Activated T-cell treated with anti-CD3 and anti-CD28 coated beads for 4 hours (primary cell): ENCODE data around the gene TPSAB1.
"Not testable (repeated sequence)": the region's sequence is repeated elsewhere in the genome, so short reads cannot be mapped to it uniquely, and the experiment has no call there.

ENCODE experiments used
- DNase-seq: peaks from one replicate; pipeline ENCODE4 v3.0.0-alpha.2; 2020

The TPSAB1 gene

DNA sequence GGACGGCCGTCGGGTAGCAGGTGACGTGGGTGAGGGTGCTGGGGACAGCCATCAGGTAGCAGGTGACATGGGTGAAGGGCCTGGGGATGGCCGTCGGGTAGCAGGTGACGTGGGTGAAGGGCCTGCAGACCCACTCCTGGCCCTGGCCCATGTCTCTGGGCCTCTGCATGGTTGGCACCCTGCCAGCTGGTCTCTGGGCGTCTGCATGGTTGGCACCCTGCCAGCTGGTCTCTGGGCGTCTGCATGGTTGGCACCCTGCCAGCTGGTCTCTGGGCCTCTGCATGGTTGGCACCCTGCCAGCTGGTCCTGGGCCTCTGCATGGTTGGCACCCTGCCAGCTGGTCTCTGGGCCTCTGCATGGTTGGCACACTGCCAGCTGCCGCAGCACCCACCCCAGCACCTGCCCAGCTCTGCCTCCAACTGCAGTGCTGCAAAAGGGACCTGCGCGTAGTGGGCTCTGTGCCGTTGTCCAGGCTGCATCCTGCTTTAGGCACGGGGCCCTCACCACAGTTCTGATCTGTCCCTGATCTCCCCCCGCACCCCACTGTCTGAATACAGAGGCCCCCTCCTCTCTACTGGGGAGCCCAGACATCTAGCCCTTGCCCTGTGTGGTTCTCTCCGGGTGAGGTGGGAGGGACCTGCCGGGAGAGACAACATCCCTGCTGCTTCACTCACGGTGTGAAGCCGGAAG lies 31.4 kb downstream of the TPSAB1 start:
- not testable (repeated sequence) for DNase-seq

DNA sequence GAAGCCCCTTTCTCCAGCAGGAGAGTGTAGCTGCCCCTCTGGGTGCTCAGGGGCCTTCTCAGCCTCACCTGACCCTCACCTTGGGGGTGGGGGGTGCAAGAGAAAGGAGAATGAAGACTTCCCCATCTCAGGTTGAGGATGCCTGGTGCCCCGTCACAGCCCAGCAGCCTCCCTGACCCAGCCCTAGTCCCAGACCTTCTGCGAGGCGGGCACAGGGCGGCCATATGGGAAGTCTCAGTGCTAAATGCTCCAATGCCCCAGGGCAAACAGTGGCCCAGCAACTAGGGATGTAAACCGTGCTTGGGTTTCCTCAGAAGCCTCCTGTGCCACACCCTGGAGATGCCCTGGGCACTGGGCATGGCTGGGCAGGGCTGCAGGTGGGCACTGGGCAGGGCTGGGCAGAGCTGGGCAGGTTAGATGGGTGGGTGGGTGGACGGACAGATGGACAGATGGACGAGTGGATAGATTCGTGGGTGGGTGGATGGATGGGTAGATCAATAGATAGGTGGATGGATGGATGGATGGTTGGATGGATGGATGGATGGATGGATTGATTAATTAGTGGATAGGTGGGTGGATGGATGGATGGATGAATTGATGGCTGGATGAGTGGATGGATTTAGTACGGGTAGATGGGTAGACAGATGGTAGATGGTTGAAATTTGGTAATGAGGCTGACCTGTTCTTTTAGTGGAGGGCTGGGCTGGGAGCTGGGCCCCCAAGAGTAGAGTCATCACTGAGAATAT lies 32.1 kb downstream of the TPSAB1 start:
- DNase-seq, result no peak

DNA sequence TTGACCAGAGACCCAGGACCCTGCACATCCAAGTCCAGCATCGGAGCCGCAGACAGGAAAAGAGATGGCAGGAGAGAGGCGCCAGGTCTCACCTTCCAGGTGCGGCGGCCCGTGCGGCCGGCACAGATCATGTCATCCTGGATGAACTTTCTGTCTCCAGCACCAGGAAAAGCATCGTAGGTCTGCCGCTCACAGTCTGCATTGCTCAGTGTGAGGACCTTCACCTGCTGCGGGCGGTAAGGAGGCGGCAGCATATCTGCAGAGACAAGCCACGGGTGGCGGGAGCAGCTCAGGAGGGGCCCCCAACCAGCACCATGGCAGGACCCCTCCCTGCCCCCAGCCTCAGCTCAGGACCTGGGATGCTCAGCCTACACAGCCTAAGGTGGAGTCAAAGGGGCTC lies 33.3 kb downstream of the TPSAB1 start:
- DNase-seq, result no peak

DNA sequence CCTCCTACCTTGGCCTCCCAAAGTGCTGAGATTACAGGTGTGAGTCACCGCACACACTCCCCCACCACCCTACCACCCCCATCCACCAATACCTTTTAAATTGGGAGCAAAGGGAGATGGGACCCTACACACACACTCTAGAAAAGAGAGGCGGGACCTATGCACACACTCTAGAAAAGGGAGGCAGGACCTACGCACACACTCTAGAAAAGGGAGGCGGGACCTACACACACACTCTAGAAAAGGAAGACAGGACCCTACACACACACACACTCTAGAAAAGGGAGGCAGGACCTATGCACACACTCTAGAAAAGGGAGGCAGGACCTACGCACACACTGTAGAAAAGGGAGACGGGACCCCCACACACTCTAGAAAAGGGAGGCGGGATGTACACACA lies 34.3 kb downstream of the TPSAB1 start:
- DNase-seq, result no peak

DNA sequence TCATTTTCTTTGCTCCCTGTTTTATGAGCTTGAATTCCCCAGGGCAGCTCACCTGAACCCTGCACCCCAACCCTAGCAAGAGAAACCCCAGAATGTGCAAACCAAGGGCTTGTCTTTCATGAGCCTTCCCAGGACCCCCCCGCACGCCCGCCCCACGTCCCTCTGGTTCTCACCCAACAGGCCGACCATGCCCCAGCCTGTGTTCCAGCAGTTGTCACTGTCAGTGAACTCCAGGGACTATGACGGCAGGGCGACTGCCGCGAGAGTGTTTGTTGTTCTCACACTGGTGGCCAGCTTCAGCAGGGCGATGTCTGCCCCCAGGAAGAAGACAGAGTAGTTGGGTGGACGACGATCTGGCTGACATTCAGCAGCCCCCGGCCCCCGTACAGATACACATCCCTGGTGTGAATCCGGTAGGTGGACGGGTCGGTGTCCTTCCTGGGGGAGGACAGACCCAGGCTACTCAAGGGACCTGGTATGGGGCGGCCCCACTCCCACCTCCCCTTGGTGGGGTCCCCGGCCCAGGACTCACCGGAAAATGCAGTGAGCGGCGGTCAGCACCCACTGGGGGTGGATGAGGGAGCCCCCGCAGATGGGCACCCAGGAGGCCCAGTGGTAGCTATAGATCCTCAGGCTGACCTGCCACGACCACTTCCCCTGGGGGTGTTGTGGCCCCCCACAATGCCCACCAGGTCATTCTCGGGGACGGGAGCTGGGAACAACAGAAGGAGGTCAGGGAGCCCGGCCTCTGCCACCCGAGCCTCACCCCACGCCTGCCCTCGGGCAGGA lies 35.5 kb downstream of the TPSAB1 start:
- DNase-seq, result no peak

DNA sequence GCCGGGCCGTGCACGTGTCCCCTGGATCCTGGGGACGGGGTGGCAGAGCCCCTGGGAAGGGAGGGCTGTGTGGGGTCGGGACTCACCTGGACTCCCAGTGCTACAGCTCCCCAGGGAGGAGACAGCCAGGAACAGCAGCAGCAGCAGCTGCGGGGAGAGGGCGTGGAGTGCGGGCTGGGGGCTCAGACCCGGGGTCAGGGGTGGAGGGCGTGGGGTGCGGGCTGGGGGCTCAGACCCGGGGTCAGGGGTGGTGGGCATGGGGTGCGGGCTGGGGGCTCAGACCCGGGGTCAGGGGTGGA lies 36.0 kb downstream of the TPSAB1 start:
- DNase-seq, result no peak

DNA sequence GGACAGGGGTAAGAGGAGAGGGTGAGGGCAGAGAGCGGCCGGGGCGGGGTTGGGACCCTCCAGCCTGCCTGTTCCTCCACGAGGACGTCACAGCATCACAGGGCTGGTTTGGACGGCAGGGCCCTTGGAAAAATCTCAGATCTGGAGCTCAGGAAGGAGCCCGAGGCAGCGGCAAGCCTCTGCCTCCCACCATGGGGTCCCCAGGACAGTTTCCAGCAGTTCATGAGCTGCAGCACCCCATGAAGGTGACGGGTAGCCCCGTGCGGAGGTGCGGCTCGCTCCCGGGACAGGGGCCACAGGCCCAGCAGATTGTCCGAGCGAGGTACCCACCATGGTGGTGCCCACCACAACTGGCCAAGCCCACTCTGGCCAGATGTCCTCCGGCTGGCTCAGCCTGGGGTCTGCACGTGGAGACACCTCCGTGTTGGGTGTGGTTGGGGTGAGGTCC lies 36.7 kb downstream of the TPSAB1 start:
- DNase-seq, result no peak

DNA sequence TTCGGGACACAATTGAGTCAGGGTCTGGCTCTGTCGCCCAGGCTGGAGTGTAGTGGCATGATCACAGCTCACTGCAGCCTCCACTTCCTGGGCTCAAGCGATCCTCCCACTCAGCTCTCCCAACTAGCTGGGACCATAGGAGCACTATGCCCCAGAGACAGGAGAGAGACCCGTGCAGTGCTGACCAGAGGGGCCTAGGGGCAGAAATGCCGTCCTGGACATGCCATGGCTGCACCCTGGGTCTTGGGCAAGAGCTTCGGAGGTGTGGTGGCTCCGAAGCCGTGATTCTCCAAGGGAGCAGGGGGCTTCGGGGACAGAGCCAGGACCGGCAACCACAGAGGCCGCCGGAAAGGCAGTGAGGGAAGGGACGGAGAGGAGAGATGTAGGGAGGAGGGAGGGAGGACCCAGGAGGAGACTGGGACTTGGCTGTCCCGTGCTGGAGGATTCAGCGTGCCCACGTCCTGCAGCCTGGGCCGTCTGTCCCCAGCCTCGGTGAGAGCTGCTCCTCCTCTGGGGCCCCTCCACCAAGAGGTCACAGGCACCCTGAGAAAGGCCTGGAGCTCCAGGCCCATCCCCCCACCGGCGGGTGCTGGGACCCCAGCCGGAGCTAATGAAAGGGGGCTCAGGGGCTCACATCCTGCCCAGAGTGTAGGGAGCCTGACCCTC lies 37.2 kb downstream of the TPSAB1 start:
- DNase-seq, result no peak

DNA sequence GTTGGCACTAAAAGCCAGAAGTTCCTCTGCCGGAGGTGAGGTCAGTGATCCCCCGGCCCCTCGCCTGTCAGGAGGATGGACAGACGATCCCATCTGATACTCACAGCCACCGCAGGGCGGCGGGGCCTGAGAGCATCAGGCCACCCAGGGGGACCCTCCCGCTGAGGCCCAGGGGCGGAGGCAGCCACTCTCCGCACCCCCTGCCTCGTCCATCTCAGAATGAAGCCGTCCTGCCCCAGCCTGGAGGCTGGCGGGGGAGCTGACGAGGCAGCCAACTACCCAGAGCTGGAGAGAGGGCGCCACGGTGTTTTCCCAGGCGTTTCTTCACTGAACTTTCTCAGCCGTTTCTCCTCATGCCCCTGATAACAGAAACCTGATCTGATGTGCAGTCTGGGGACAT lies 38.0 kb downstream of the TPSAB1 start:
- no peak for DNase-seq

DNA sequence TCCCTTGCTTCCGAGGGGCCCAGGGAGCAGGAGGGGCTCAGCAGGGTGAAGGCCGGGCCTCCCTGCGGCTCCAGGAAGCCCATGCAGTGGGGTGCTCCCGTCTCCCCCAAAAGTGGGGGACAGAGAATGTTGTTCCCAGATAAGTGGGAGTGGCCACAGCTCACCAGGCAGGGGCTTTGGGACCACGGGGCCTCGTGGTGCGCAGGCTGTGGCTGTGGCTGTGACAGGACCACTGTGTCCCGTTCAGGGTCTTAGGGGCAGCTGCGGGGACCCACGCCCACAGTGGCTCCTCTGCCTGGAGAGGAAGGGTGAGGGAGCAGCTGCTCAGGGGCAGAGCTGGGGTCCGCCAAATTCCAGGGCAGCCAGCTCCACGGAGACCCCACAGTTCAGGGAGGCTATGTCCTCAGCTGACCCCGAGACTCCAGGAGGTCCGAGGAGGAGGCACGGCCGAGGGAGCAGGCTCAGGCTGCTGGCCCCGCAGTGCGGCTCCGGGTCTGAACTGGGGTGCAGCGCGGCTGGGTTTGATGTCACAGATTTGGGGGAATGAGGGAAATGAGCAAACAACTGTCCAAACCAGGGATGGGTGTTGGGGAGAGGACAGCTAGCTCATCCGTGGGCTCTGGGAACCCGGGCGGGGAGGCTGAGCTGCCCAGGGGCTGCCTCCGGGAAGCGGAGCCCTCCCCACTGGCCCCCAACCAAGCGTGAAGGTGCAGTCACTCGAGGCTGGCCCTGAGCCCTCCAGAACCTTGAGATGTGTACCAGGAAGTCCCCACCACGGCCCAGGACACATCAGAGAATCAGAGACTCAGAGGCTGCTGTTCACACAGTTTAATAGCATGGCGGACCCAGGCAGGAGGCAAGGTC lies 38.8 kb downstream of the TPSAB1 start:
- no peak for DNase-seq

DNA sequence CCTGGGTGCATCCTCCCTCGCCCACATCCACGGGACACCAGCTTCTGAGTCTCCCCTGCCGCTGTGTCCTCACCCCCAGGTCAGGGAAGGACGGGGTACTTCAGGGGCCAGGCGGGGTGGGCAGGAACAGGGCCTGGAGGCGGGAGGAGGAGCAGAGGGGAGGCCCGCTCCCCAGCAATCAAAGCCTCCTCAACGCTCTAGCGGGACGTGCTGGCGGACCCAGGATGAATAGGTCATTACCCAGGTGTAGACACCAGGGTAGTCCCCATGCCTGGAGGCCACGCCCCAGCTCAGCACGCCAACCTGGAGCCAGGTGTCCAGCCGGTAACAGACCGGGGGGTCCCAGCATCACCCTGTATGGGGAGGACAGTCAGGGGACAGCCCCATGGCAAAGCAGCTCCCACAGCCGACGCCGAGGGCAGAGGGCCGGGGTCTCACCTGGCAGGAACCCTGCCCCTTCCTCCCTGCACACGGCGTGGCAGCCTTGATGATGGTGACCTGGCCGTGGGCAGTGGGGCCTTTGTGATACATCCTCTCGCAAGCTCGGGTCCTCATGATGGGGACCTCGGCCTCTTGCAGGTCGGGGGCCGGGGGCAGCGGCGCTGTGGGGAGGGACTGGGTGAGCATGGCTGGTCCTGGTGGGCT lies 39.6 kb downstream of the TPSAB1 start:
- no peak for DNase-seq

DNA sequence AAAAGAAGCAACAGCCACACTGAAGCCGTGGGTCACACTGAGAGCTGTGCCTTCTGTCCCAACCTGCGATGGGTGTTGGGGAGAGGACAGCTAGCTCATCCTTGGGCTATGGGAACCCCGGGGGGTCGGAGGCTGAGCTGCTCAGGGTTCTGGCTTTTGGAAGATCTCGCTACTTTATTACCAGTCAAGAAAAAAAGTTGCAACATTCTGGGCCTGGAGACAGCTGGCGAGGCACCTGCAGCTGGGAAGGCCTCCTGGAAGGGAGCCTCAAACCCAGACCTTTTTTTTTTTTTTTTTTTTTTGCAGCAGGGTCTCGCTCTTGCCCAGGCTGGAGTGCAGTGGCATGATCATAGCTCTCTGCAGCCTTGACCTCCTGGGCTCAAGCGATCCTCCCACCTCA lies 40.3 kb downstream of the TPSAB1 start:
- no peak for DNase-seq

DNA sequence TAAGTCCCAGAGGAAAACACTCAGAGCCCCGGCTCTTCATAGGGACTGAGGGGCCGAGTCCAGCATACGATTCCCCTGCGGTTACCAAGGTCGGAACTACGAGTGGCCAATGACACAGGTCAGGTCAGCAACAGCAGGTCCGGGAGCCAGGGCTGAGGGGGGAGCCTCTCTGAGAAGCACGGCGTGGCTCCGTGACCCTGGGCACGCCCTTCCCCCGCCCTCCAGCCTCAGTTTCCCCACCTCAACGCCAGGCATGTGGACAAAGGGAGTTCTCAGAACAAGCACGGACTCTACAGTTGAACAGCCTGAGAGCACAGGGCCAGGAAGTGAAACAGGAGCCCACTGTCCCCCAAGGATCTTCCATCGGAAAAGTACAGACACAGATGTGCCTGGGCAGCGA lies 41.0 kb downstream of the TPSAB1 start:
- DNase-seq, result no peak

DNA sequence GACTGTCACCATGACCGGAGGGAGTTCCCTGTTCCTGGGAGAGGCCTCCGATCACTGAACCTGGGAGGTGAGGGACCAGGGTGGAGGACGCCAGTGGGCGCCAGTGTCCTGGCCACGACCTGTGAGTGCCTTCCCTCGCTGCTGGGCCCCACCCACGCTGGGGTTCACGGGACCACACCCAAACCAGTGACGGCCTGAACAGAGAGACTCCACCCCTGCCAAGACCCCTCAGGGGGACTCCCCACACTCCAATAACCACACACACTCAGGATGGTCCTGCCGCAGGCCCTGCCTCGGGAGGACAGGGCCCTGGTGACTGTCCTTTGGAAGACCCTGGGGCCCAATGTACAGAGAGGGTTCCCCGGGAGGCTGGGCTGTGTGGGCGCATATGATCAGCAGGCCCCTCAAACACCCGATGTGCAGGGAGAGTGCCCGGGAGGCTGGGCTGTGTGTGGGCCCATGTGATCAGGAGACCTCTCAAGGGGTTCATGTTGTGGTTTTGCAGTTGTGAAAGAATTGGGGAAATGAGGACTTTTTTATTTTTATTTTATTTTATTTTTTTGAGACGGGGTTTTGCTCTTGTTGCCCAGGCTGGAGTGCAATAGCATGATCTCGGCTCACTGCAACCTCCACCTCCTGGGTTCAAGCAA lies 41.9 kb downstream of the TPSAB1 start:
- DNase-seq, result no peak

DNA sequence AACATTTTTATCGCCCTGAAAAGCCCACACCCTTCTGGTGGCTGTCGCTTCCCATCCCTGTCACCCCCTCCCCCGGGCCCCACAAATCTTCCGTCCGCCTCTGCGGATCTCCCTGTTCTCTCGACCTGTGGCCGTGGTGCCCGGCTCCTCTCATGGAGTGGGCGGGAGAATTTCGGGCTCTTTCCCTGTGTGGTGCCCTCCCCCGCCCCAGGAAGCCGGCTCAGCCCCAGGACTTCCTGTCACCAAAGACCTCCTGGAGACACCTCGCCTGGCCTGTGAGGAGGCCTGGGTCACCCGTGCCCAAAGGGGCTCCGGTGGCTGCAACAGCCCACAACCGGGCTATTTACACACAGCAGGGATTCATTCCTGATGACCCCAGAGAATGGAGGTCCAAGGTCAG lies 42.8 kb downstream of the TPSAB1 start:
- DNase-seq, result no peak

DNA sequence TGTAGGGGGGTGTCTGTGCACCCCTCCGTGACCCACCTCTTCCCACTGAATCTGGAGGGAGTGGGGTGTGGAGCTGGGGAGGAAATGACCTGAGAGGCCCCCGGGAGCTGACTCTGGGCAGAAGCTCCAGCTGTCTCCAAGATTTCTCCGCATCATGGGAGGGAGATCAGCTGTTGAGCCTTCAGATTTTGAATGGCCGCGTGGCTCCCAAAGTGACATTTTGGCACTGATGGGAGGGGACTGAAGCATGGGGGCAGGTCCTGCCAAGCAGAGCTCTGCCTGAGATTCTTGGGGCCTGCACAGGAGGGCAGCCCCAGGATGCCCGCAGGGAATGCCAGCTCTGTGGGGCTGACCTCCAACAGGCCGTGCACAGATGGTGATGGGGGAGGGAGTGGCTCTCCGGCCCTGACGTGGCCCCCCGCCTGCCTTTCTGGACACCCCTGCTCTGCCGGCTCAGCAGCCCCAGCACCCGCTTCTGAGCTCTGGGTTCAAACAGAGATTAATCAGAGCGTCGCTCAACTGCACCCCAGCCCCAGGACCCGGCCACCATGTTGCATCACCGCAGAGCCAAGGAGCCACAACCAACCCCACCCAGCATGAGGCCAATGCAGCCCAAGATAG lies 43.6 kb downstream of the TPSAB1 start:
- no peak for DNase-seq

DNA sequence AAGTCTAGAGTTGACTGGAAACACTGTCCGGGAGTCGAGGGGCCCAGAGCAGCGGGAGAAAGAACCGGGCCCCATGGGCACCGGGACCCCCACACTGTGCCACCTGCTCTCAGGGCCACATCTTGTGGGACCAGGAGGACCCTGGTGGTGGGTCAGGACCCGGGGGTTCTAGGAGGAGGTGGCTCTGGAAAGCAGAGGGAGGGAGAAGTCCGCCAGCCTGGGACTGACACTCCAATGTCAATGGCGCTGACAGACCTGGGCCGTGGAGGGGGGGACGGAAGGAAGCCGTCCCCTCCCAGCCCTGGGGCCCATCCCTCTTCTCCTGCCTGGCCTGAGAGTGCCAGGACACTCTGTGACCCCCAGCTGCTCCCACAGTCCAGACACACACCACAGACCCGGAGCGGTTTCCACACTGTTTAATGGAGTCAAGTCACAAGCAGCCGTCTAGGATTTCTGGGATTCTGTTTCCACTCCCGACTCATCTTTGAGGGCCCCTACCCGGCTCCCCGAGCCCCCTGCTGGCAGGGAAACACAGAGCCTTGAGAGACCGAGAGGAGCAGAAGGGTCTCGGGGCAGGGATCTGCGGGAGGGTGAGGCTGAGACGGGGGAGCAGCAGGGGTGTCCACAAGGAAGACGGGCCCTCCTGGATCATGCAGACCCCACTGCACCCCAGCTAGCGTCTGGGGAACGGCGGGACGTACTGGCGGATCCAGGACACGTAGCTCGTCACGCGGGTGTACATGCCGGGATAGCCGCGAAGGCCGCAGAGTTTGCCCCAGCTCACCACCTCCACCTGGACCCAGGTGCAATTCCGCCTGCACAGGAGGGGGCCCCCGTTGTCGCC lies 45.4 kb downstream of the TPSAB1 start:
- DNase-seq, result no peak

DNA sequence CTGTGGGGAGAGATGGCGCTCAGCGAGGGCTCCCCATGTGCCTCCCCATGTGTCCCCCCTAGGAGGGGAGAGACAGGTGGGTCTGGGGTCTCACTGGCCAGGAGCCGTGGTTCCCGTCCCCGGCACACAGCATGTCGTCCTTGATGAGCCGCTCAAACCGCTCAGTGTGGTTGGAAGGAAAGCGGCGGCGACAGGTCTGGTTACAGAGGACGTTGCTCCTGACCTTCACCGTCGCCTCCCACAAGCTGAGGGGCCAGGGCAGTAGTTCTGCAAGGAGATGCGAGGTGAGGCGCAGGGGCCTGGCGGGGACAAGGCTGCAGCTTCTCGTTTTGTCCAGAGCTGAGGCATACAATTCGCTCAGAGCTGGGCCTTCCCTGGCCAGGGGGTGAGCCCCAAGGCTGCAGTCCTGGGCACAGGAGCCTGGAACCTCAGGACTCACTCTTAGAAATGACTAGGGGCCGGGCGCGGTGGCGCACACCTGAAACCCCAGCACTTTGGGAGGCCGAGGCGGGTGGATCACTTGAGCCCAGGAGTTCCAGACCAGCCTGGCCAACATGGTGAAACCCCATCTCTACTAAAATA lies 46.1 kb downstream of the TPSAB1 start:
- no peak for DNase-seq

DNA sequence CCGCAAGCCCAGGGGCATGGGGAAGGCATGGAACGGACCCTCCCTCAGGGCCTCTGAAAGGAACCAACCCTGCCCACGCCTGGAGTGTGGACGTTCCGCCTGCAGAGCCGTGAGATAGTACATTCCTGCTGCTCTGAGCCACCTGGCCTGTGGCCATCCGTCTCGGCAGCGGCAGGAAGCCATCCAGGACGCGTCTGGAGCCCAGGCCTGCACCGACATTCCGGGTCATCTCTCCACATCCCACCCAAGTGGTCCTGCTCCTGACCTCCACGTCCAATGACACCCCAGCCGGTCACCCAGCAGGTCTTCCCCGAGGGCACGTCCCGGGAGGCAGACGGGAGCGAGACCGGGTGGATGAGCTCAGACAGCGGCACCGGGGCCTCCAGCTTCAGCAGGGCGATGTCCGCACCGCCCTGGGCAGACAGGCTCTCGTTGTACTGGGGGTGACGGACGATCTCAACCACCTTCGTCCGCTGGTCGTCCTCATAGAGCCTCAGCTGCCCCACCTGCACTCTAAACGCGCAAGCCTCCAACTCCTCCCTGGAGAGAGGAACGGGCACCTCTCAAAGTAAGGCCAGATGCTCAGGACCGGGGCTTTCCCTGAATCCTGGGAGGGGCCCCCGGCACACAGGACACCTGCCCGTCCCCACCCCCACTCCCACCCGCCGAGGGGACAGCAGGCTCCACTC lies 47.6 kb downstream of the TPSAB1 start:
- DNase-seq, result no peak
